Neutrophil (primary cell): Measurements from ENCODE around the gene CFAP74.

Experiments
- H3K27ac ChIP-seq: fragments of 200-600 bp; sonication (generic); 2 replicates; pipeline ENCODE4 v1.5.1; 2016; ENCODE audit warnings: mild to moderate bottlenecking, moderate library complexity
- H3K27me3 ChIP-seq: fragments of 200-600 bp; sonication (generic); 2 replicates; pipeline ENCODE4 v1.6.0; 2016; ENCODE audit warnings: mild to moderate bottlenecking
- H3K36me3 ChIP-seq: fragments of 200-600 bp; sonication (generic); 2 replicates; pipeline ENCODE4 v1.5.1; 2017
- H3K4me1 ChIP-seq, 2 experiments: fragments of 200-600 bp in 1 of 2; sonication (generic) in 1 of 2; 1 replicate in 1 of 2; 2 replicates in 1 of 2; pipeline versions ENCODE4 v1.5.1 to v1.6.1; 2013 to 2016; ENCODE audit warnings: low read depth in 1 of 2, low read length in 1 of 2, mild to moderate bottlenecking in 1 of 2, moderate library complexity in 1 of 2; ENCODE audit not compliant: control insufficient read depth in 1 of 2, insufficient read depth in 1 of 2
- H3K4me3 ChIP-seq, 2 experiments: fragments of 200-600 bp in 1 of 2; sonication (generic) in 1 of 2; 1 replicate in 1 of 2; 2 replicates in 1 of 2; pipeline ENCODE4 v1.5.1; 2013 to 2016; ENCODE audit warnings: low read depth in 1 of 2, low read length in 1 of 2, mild to moderate bottlenecking in 1 of 2, moderate library complexity in 1 of 2
- H3K9me3 ChIP-seq: fragments of 200-600 bp; sonication (generic); 2 replicates; pipeline ENCODE4 v1.5.1; 2016
- CTCF ChIP-seq: fragments of 200-600 bp; sonication (generic); IDR thresholded peaks from 2 replicates; pipeline ENCODE4 v1.5.1; 2016; ENCODE audit warnings: antibody characterized with exemption

Gene CFAP74

DNA sequence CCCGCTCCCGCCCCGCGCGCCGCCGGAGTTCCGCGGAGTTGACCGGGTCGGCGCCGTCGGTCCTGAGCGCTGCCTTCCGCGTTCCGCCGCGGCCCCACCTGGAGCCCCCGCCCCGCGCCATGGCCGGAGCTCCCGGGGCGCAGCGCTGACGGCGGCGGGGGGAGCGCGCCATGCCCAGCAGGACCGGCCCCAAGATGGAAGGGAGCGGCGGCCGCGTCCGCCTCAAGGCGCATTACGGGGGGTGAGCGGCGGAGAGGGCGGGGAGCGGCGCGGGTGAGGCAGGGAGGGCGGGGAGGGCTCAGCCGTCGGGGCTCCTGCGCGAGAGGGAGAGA is 46.8 kb upstream of the CFAP74 start:
- Histone ChIP-seq H3K4me1 (peaks cover 12 to 17% of the 10 kb centered on the region in 2 experiments), H3K4me3 (peak overlapping the region; percentile 56 to 85), H3K27me3 (peaks cover 72% of the 10 kb centered on the region), H3K9me3 (no peaks in the 10 kb centered on the region), H3K27ac (peak overlapping the region; percentile 27), H3K36me3 (no peaks in the 10 kb centered on the region)
- TF ChIP-seq CTCF: no peak

GRCh38 chr1:2049718-2050431 is 46.3 kb upstream of the CFAP74 start, which contains the start of gene PRKCZ:
PRKCZ (plus strand) TSS chr1:2050411; CDS start chr1:2050631, 220 bp downstream.
- Histone ChIP-seq H3K36me3 (no peaks in the 10 kb centered on the region), H3K4me3 (peak within 1 kb of the TSS; percentile 56 to 85), H3K27ac (peak within 1 kb of the TSS; percentile 27), H3K4me1 (peaks cover 12 to 20% of the 10 kb centered on the region in 2 experiments), H3K9me3 (no peaks in the 10 kb centered on the region), H3K27me3 (peaks cover 78% of the 10 kb centered on the region)
- TF ChIP-seq CTCF: peak; percentile 24

- TF ChIP-seq CTCF: no peak
- no peaks in the 10 kb centered on the region for H3K9me3 ChIP-seq
- H3K4me3 ChIP-seq: peak overlapping the region; percentile 53 to 85
- H3K27me3 ChIP-seq: peaks cover 84% of the 10 kb centered on the region
- no peaks in the 10 kb centered on the region for H3K36me3 ChIP-seq
- H3K27ac ChIP-seq: no peak overlapping the region
- H3K4me1 ChIP-seq: peaks cover 12 to 25% of the 10 kb centered on the region in 2 experiments
These were observed 45.7 kb upstream of the CFAP74 start for GRCh38 chr1:2049225-2049717.

- Histone ChIP-seq H3K4me3 (no peak overlapping the region), H3K4me1 (peaks cover 12 to 25% of the 10 kb centered on the region in 2 experiments), H3K27ac (no peak overlapping the region), H3K36me3 (no peaks in the 10 kb centered on the region), H3K27me3 (peaks cover 96% of the 10 kb centered on the region), H3K9me3 (no peaks in the 10 kb centered on the region)
- TF ChIP-seq CTCF: no peak
These were observed 44.5 kb upstream of the CFAP74 start for GRCh38 chr1:2047749-2048729.

- Histone ChIP-seq H3K27me3 (peaks cover 95% of the 10 kb centered on the region), H3K36me3 (no peaks in the 10 kb centered on the region), H3K4me1 (peaks cover 12 to 25% of the 10 kb centered on the region in 2 experiments), H3K9me3 (no peaks in the 10 kb centered on the region), H3K4me3 (no peak overlapping the region), H3K27ac (no peak overlapping the region)
- TF ChIP-seq CTCF: no peak
These were observed 43.6 kb upstream of the CFAP74 start for GRCh38 chr1:2046953-2047748.
